DND-41 (cell line): ENCODE results near the gene EVI2B.
A peak's percentile ranks its signal among the peaks of the same experiment; 100 is the strongest.
"Not testable (repeated sequence)": the region's sequence is repeated elsewhere in the genome, so short reads cannot be mapped to it uniquely, and the experiment has no call there.

Source experiments
- ATAC-seq: fragments of 200-7000 bp; cut with Tn5 transposase; 3 replicates; pipeline ENCODE4 v1.9.1; 2021; ENCODE audit warnings: low read depth; ENCODE audit not compliant: insufficient read depth
- DNase-seq: peaks from one replicate; pipeline ENCODE4 v3.0.0-alpha.2; 2020
- H2AFZ ChIP-seq: 2 replicates; pipeline ENCODE4 v1.6.0; 2012; ENCODE audit warnings: low read depth, low read length
- H3K27ac ChIP-seq: 2 replicates; pipeline ENCODE4 v1.5.1; 2012; ENCODE audit warnings: low read length, inconsistent platforms
- H3K27me3 ChIP-seq: fragments of 200-600 bp; sonication (generic); 2 replicates; pipeline ENCODE4 v1.6.0; 2012; ENCODE audit warnings: low read length, mild to moderate bottlenecking, inconsistent platforms; ENCODE audit not compliant: insufficient read depth, poor library complexity
- H3K36me3 ChIP-seq: 2 replicates; pipeline ENCODE4 v1.5.1; 2012; ENCODE audit warnings: low read length, inconsistent platforms; ENCODE audit not compliant: insufficient read depth
- H3K4me1 ChIP-seq: 2 replicates; pipeline ENCODE4 v1.5.1; 2012; ENCODE audit warnings: mild to moderate bottlenecking, low read length; ENCODE audit not compliant: insufficient read depth
- H3K4me2 ChIP-seq: 2 replicates; pipeline ENCODE4 v1.6.0; 2012; ENCODE audit warnings: mild to moderate bottlenecking, moderate library complexity, low read length, inconsistent platforms; ENCODE audit not compliant: insufficient read depth
- H3K4me3 ChIP-seq, 2 experiments: fragments of 200-600 bp in 1 of 2; shearing (Covaris generic) in 1 of 2; 2 replicates each; pipeline ENCODE4 v1.5.1; 2012 to 2016; ENCODE audit warnings: inconsistent platforms in 2 of 2, low read length in 2 of 2, mild to moderate bottlenecking in 2 of 2, low read depth in 1 of 2, moderate library complexity in 1 of 2
- H3K79me2 ChIP-seq: 2 replicates; pipeline ENCODE4 v1.6.0; 2012; ENCODE audit warnings: low read length, inconsistent platforms; ENCODE audit not compliant: insufficient read depth
- H3K9ac ChIP-seq: 2 replicates; pipeline ENCODE4 v1.6.0; 2012; ENCODE audit warnings: low read depth, mild to moderate bottlenecking, inconsistent platforms, low read length, moderate library complexity
- H3K9me3 ChIP-seq: 2 replicates; pipeline ENCODE4 v1.5.1; 2012; ENCODE audit warnings: low read length, moderate library complexity, mild to moderate bottlenecking, inconsistent platforms; ENCODE audit not compliant: insufficient read depth, severe bottlenecking
- H4K20me1 ChIP-seq: 2 replicates; pipeline ENCODE4 v1.6.0; 2012; ENCODE audit warnings: low read length; ENCODE audit not compliant: insufficient read depth
- CTCF ChIP-seq: IDR thresholded peaks from 2 replicates; pipeline ENCODE4 v1.5.1; 2012; ENCODE audit warnings: borderline replicate concordance, low read length, moderate library complexity, mild to moderate bottlenecking; ENCODE audit not compliant: poor library complexity, severe bottlenecking; ENCODE audit errors: extremely low read depth
- EZH2 ChIP-seq: IDR thresholded peaks from 3 replicates; pipeline ENCODE4 v1.6.1; 2012; ENCODE audit warnings: borderline replicate concordance, low read depth, mild to moderate bottlenecking, moderate library complexity, low read length, inconsistent platforms; ENCODE audit not compliant: severe bottlenecking

EVI2B gene

GRCh38 chr17:31272236-31272635 is 41.6 kb downstream of the EVI2B start:
- ATAC-seq = no peak
- no peak for TF ChIP-seq CTCF
- no peak for TF ChIP-seq EZH2
- Histone ChIP-seq H3K27me3 (no peaks in the 10 kb centered on the region), H3K4me2 (no peak overlapping the region), H3K9me3 (no peaks in the 10 kb centered on the region), H3K4me1 (no peaks in the 10 kb centered on the region), H3K9ac (no peak overlapping the region), H2AFZ (no peak overlapping the region), H3K27ac (no peak overlapping the region), H3K36me3 (peaks cover 66% of the 10 kb centered on the region), H4K20me1 (no peaks in the 10 kb centered on the region), H3K79me2 (no peaks in the 10 kb centered on the region), H3K4me3 (no peak overlapping the region)
- DNase-seq = no peak

- no peak for TF ChIP-seq EZH2
- TF ChIP-seq CTCF = no peak
- Histone ChIP-seq H3K4me1 (no peaks in the 10 kb centered on the region), H3K4me2 (no peak overlapping the region), H3K9ac (no peak overlapping the region), H3K27ac (no peak overlapping the region), H2AFZ (no peak overlapping the region), H3K79me2 (no peaks in the 10 kb centered on the region), H3K36me3 (peaks cover 72% of the 10 kb centered on the region), H3K27me3 (no peaks in the 10 kb centered on the region), H3K4me3 (no peak overlapping the region), H3K9me3 (no peaks in the 10 kb centered on the region), H4K20me1 (no peaks in the 10 kb centered on the region)
- DNase-seq (no peak), ATAC-seq (no peak)
These were observed 44.3 kb downstream of the EVI2B start for GRCh38 chr17:31269578-31269983.

- Histone ChIP-seq H2AFZ (no peak overlapping the region), H3K4me1 (no peaks in the 10 kb centered on the region), H4K20me1 (no peaks in the 10 kb centered on the region), H3K79me2 (no peaks in the 10 kb centered on the region), H3K9ac (no peak overlapping the region), H3K4me2 (no peak overlapping the region), H3K4me3 (no peak overlapping the region), H3K36me3 (peaks cover 69% of the 10 kb centered on the region), H3K9me3 (no peaks in the 10 kb centered on the region), H3K27ac (no peak overlapping the region), H3K27me3 (no peaks in the 10 kb centered on the region)
- DNase-seq (no peak), ATAC-seq (no peak)
- TF ChIP-seq CTCF (no peak), EZH2 (no peak)
These were observed 44.7 kb downstream of the EVI2B start for GRCh38 chr17:31269036-31269577.

GRCh38 chr17:31266042-31266441 is 47.8 kb downstream of the EVI2B start:
- DNase-seq (no peak), ATAC-seq (no peak)
- Histone ChIP-seq H4K20me1 (no peaks in the 10 kb centered on the region), H3K4me2 (no peak overlapping the region), H3K4me1 (no peaks in the 10 kb centered on the region), H3K36me3 (peaks cover 72% of the 10 kb centered on the region), H2AFZ (no peak overlapping the region), H3K79me2 (no peaks in the 10 kb centered on the region), H3K4me3 (no peak overlapping the region), H3K9me3 (no peaks in the 10 kb centered on the region), H3K27ac (no peak overlapping the region), H3K9ac (no peak overlapping the region), H3K27me3 (no peaks in the 10 kb centered on the region)
- TF ChIP-seq EZH2 (no peak), CTCF (peak; percentile 52)

GRCh38 chr17:31262923-31263322 is 50.9 kb downstream of the EVI2B start:
- not testable (repeated sequence) for H3K4me3 ChIP-seq, H3K9ac ChIP-seq, H3K4me2 ChIP-seq, H3K4me1 ChIP-seq, DNase-seq, H4K20me1 ChIP-seq, H3K27me3 ChIP-seq, H3K27ac ChIP-seq, H3K79me2 ChIP-seq, H2AFZ ChIP-seq, H3K9me3 ChIP-seq, ATAC-seq
- peaks cover 60% of the 10 kb centered on the region for H3K36me3 ChIP-seq
